GM23338 (cell line): Measurements from ENCODE around the gene CUBN. TPM values are rescaled to one million over a fixed set of nuclear protein-coding genes. Genes with fewer than 3 reads are reported as not detected.

Source experiments
- ATAC-seq: fragments of 200-7000 bp; cut with Tn5 transposase; 3 replicates; pipeline ENCODE4 v1.9.1; 2020
- DNase-seq: peaks from one replicate; pipeline ENCODE4 v3.0.0-alpha.2; 2015; ENCODE audit warnings: low spot score
- H2AFZ ChIP-seq: fragments of 200-600 bp; sonication (generic); 2 replicates; pipeline ENCODE4 v1.8.0; 2016; ENCODE audit warnings: antibody characterized with exemption, mild to moderate bottlenecking, moderate library complexity
- H3F3A ChIP-seq: fragments of 200-600 bp; sonication (generic); replicated peaks from 2 replicates; pipeline ENCODE4 v1.8.0; 2017; ENCODE audit warnings: antibody characterized with exemption, mixed run types, low read depth
- H3K27ac ChIP-seq: fragments of 200-600 bp; sonication (generic); 2 replicates; pipeline ENCODE4 v1.6.1; 2016; ENCODE audit warnings: low read depth
- H3K27me3 ChIP-seq: fragments of 200-600 bp; sonication (generic); 2 replicates; pipeline ENCODE4 v1.8.0; 2016; ENCODE audit warnings: mild to moderate bottlenecking, mixed run types, moderate library complexity; ENCODE audit not compliant: insufficient read depth
- H3K36me3 ChIP-seq: fragments of 200-600 bp; sonication (generic); 2 replicates; pipeline ENCODE4 v1.8.0; 2016; ENCODE audit warnings: mild to moderate bottlenecking; ENCODE audit not compliant: insufficient read depth
- H3K4me1 ChIP-seq: fragments of 200-600 bp; sonication (generic); 2 replicates; pipeline ENCODE4 v1.8.0; 2016; ENCODE audit warnings: mild to moderate bottlenecking, moderate library complexity; ENCODE audit not compliant: insufficient read depth
- H3K4me2 ChIP-seq: fragments of 200-600 bp; sonication (generic); 2 replicates; pipeline ENCODE4 v1.7.1; 2017; ENCODE audit warnings: mixed run types
- H3K4me3 ChIP-seq: fragments of 200-600 bp; sonication (generic); 2 replicates; pipeline ENCODE4 v1.6.1; 2016; ENCODE audit warnings: mixed run types
- H3K79me2 ChIP-seq: fragments of 200-600 bp; sonication (generic); replicated peaks from 2 replicates; pipeline ENCODE4 v1.8.0; 2017; ENCODE audit warnings: mild to moderate bottlenecking; ENCODE audit not compliant: insufficient read depth
- H3K9me2 ChIP-seq: fragments of 200-600 bp; sonication (generic); 2 replicates; pipeline ENCODE4 v1.8.0; 2017; ENCODE audit not compliant: insufficient read depth
- H4K20me1 ChIP-seq: fragments of 200-600 bp; sonication (generic); replicated peaks from 2 replicates; pipeline ENCODE4 v1.8.0; 2017; ENCODE audit warnings: mild to moderate bottlenecking; ENCODE audit not compliant: insufficient read depth
- H3K27ac Mint-ChIP-seq: 2 replicates; pipeline ENCODE4 v1.8.0; 2020; ENCODE audit warnings: inconsistent platforms, mild to moderate bottlenecking, moderate library complexity, mixed read lengths
- H3K27me3 Mint-ChIP-seq: 3 replicates; pipeline ENCODE4 v1.8.0; 2022; ENCODE audit warnings: low read depth, mild to moderate bottlenecking, moderate library complexity, mixed read lengths, inconsistent platforms; ENCODE audit not compliant: insufficient read depth, poor library complexity
- H3K36me3 Mint-ChIP-seq: 3 replicates; pipeline ENCODE4 v1.8.0; 2021; ENCODE audit warnings: low read depth, mild to moderate bottlenecking, inconsistent platforms, moderate library complexity, mixed read lengths
- H3K4me1 Mint-ChIP-seq: 3 replicates; pipeline ENCODE4 v1.8.0; 2020; ENCODE audit warnings: mild to moderate bottlenecking, inconsistent platforms, mixed read lengths
- H3K4me3 Mint-ChIP-seq: 3 replicates; pipeline ENCODE4 v1.8.0; 2021; ENCODE audit warnings: moderate library complexity, mild to moderate bottlenecking, inconsistent platforms, mixed read lengths
- H3K9me3 Mint-ChIP-seq: 3 replicates; pipeline ENCODE4 v1.8.0; 2020; ENCODE audit warnings: moderate library complexity, mild to moderate bottlenecking, inconsistent platforms, mixed read lengths
- CREB1 ChIP-seq: fragments of 250-450 bp; sonication (Bioruptor Pico); IDR thresholded peaks from 2 replicates; pipeline ENCODE4 v1.5.0; 2020; ENCODE audit warnings: low read depth, mild to moderate bottlenecking, moderate library complexity
- CTCF ChIP-seq, 2 experiments: fragments of 200-600 bp in 1 of 2; sonication (generic) in 1 of 2; conservative IDR thresholded peaks; 2 replicates each; pipeline versions ENCODE4 v1.5.1 to v1.6.1; 2016 to 2017; ENCODE audit warnings: antibody characterized with exemption in 2 of 2, low read depth in 2 of 2, mild to moderate bottlenecking in 2 of 2, moderate library complexity in 1 of 2
- ETS1 ChIP-seq: IDR thresholded peaks from 2 replicates; pipeline ENCODE4 v1.6.1; 2016; ENCODE audit warnings: antibody characterized with exemption
- EZH2 ChIP-seq: fragments of 200-600 bp; sonication (generic); IDR thresholded peaks from one replicate; pipeline ENCODE4 v1.8.0; 2017; ENCODE audit warnings: antibody characterized with exemption, mild to moderate bottlenecking, low read depth; ENCODE audit not compliant: unreplicated experiment
- EZH2phosphoT487 ChIP-seq: fragments of 200-600 bp; sonication (generic); IDR thresholded peaks from one replicate; pipeline ENCODE4 v1.8.1; 2018; ENCODE audit warnings: antibody characterized with exemption; ENCODE audit not compliant: unreplicated experiment
- JUNB ChIP-seq: IDR thresholded peaks from one replicate; pipeline ENCODE4 v1.6.1; 2016; ENCODE audit warnings: antibody characterized with exemption; ENCODE audit not compliant: unreplicated experiment
- NANOG ChIP-seq: IDR thresholded peaks from 2 replicates; pipeline ENCODE4 v1.6.1; 2016; ENCODE audit warnings: antibody characterized with exemption, borderline replicate concordance
- REST ChIP-seq: IDR thresholded peaks from one replicate; pipeline ENCODE4 v1.6.1; 2018; ENCODE audit warnings: antibody characterized with exemption; ENCODE audit not compliant: unreplicated experiment
- STAT1 ChIP-seq: IDR thresholded peaks from one replicate; pipeline ENCODE4 v1.6.1; 2016; ENCODE audit warnings: antibody characterized with exemption; ENCODE audit not compliant: unreplicated experiment
- ZNF114 ChIP-seq: fragments of 250-450 bp; sonication (Bioruptor Pico); IDR thresholded peaks from 2 replicates; pipeline ENCODE4 v1.5.0; 2020; ENCODE audit warnings: mild to moderate bottlenecking, moderate library complexity
- ZNF331 ChIP-seq: fragments of 250-450 bp; sonication (Bioruptor Pico); IDR thresholded peaks from 2 replicates; pipeline ENCODE4 v1.5.0; 2020; ENCODE audit warnings: low read depth, mild to moderate bottlenecking, moderate library complexity
- ZNF462 ChIP-seq: fragments of 250-450 bp; sonication (Bioruptor Pico); IDR thresholded peaks from 2 replicates; pipeline ENCODE4 v1.5.0; 2020; ENCODE audit warnings: mild to moderate bottlenecking, moderate library complexity
- polyA plus RNA-seq: library from polyadenylated mRNA; unstranded; fragments of >200 nt; fragmentation: Nextera tagmentation; extraction: Ambion mirVana; gene quantifications from 2 replicates; pipeline ENCODE4 v1.2.1, GENCODE V29; 2016
- total RNA-seq: library from RNA; depleted of rRNA; stranded (reverse); fragments of >200 nt; shearing (Covaris generic); gene quantifications from 2 replicates; pipeline ENCODE4 v1.2.3, GENCODE V29; 2014

CUBN gene
- total and polyA plus RNA-seq, 2 experiments from 2014 or later: 0.06 to 1.8 TPM

- TF ChIP-seq CREB1 (CRISPR knock-in tag): no peak
- TF ChIP-seq NANOG: no peak
- no peak for TF ChIP-seq STAT1
Observed at GRCh38 chr10:16913266-16913665, 216.3 kb downstream of the CUBN start (continued).

DNA sequence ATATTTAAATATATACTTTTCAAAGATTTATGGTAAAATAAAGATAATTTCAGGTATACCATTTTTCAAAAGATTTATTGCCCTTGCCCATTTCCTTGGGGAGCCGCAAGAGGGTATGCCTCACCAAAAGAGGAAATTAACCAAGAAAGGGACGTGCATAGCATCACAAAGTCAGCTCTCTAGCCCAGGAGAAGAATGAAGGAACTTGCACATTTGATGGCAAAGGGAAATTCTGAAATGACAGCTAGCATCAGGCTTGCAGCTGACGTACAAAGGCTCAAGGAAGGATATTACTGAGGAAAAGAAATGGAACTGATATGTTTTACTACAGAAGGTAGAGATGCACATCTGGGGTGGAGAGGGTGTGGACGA is 218.8 kb downstream of the CUBN start:
- Mint-ChIP-seq H3K27me3 (no peaks in the 10 kb centered on the region), H3K27ac (no peak overlapping the region), H3K4me3 (no peak overlapping the region), H3K36me3 (no peaks in the 10 kb centered on the region), H3K9me3 (no peaks in the 10 kb centered on the region), H3K4me1 (no peaks in the 10 kb centered on the region)
- no peak overlapping the region for H3K4me2 ChIP-seq
- no peaks in the 10 kb centered on the region for H3K27me3 ChIP-seq
- DNase-seq (no peak), ATAC-seq (no peak)
- H3K27ac ChIP-seq: no peak overlapping the region
- H3K36me3 ChIP-seq: no peaks in the 10 kb centered on the region
- TF ChIP-seq STAT1 (no peak), JUNB (no peak), CTCF (conservative IDR thresholded peaks at IDR 0.05; ENCODE audit: low read depth in 2 of 2) (no peak), NANOG (no peak), ZNF114 (CRISPR knock-in tag) (no peak), ZNF462 (CRISPR knock-in tag) (no peak), ZNF331 (no peak), EZH2 (no peak), CREB1 (CRISPR knock-in tag) (no peak), REST (no peak), EZH2phosphoT487 (no peak), ETS1 (no peak)
- H3K79me2 ChIP-seq: no peaks in the 10 kb centered on the region
- H2AFZ ChIP-seq: no peak overlapping the region
- H4K20me1 ChIP-seq: no peaks in the 10 kb centered on the region
- no peaks in the 10 kb centered on the region for H3K4me1 ChIP-seq
- no peaks in the 10 kb centered on the region for H3F3A ChIP-seq
- no peaks in the 10 kb centered on the region for H3K9me2 ChIP-seq
- H3K4me3 ChIP-seq: no peak overlapping the region
